Measurements from ENCODE around the gene ALG1L2.
"Not testable (repeated sequence)": the region's sequence is repeated elsewhere in the genome, so short reads cannot be mapped to it uniquely, and the experiment has no call there.

The ALG1L2 gene

DNA sequence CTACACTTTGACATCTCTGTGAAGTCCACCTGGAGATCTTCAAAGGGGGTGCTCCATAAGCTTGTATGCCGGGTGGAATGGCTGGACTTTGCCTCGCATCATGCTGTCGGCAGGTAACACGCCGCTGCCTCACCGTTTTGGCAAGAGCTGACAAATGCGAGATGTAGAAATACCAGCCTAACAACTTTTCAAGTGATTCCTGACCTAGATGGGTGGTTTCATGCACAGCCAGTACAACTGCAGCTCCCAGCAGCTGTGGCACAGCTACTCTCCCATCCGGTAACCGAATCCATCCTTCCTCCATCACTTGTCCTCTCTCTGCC, 62.7 kb downstream of the ALG1L2 start:
- H3K27ac Mint-ChIP-seq, H3K4me3 Mint-ChIP-seq, H3K36me3 Mint-ChIP-seq, H3K9me3 Mint-ChIP-seq, H3K27me3 Mint-ChIP-seq, H3K4me1 Mint-ChIP-seq: not testable (repeated sequence)

DNA sequence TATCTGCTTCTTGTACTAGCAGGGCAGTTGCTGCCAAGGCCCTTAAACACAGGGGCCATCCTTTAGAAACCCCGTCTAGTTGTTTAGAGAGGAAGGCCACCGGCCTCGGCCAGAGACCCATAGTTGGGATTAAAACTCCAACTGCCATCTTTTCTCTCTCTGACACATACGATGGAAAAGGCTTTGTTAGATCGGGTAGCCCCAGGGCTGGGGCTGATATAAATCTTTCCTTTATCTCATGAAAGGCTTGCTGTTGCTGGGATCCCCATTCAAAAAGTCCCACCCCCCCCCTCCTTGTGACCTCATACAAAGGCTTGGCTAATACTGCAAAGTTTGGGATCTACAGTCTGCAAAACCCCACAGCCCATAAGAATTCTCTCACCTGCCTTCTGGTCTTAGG, 63.8 kb downstream of the ALG1L2 start:
- not testable (repeated sequence) for H3K27me3 Mint-ChIP-seq, H3K27ac Mint-ChIP-seq, H3K36me3 Mint-ChIP-seq, H3K4me3 Mint-ChIP-seq, H3K4me1 Mint-ChIP-seq, H3K9me3 Mint-ChIP-seq

DNA sequence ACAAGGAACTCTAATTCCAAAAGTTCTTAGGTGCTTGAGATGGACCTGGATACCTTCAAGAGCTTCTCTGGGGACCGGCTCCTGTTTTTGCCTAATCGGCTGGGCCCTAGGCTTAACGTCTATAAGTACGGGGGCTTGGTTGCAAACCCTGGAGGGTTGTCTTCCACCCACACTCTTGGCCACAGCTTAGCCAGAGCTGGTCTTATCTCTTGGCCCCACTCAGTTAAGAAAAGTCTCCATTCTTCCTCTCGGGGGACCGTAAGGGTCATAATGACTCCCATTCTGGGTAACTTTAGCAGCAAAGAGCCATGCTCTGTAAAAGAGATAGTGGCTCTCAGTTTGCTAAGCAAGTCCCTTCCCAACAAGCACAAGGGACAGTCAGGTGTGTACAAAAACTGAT, 64.8 kb downstream of the ALG1L2 start:
- not testable (repeated sequence) for H3K27ac Mint-ChIP-seq, H3K4me3 Mint-ChIP-seq, H3K4me1 Mint-ChIP-seq, H3K27me3 Mint-ChIP-seq, H3K9me3 Mint-ChIP-seq, H3K36me3 Mint-ChIP-seq
